Stimulated activated CD4-positive, alpha-beta T cell treated with anti-CD3 and anti-CD28 coated beads, Interleukin-1b, Interleukin-23, amount 100 ng/mL, for 48 hours (primary cell): ENCODE measurements around the gene HPGD.
"Not testable (repeated sequence)": the region's sequence is repeated elsewhere in the genome, so short reads cannot be mapped to it uniquely, and the experiment has no call there.

Source experiments
- DNase-seq: peaks from one replicate; pipeline ENCODE4 v3.0.0-alpha.2; 2020

HPGD gene

DNA sequence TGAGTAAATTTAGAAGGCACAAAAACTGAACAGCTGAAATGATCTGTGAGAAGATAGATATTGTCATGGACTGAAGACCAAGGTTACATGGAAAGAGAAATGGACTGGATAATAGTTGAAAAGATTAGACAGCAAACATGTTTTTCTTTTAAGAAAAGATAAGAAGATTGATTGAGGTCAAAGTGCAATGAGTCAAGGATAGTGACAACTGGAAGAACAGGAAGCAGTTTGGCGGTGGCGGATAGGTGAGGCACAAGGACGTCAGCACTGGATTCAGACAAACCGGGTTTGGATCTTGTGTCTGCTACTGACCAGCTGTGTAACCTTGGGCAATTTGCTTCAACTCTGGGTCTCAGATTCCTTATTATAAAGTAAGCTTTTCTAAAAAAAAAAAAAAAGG lies 2.0 kb upstream of the HPGD start:
- no peak for DNase-seq

DNA sequence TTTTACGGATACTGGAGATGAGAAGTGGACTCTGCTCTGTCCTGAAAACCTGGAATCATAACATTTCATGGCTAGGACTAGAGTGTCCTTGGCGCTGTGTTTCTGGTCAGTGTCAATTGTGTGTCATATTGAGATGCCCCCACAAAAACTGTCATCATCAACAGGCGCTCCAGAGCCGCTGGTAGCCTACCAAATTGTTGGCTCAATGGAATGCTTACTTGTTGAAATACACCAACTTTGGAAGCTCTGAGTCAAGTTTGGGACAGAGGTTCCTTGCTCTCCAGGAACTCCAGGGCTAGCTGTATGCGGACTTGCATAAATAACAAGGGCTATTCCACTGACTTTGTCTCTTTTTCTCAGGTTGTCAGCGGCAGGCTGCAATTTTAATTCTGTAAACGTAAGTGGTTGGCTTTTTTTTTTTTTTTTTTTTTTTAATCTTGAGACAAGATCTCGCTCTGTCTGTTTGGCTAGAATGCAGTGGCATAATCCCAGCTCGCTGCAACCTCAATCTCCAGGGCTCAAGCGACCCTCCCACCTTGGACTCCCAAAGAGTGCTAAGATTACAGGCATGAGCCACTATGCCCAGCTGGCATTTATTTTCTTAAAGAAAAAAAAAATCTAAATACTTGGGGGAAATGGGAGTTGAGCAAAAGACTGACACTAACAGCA lies 871 bp upstream of the HPGD start:
- no peak for DNase-seq

DNA sequence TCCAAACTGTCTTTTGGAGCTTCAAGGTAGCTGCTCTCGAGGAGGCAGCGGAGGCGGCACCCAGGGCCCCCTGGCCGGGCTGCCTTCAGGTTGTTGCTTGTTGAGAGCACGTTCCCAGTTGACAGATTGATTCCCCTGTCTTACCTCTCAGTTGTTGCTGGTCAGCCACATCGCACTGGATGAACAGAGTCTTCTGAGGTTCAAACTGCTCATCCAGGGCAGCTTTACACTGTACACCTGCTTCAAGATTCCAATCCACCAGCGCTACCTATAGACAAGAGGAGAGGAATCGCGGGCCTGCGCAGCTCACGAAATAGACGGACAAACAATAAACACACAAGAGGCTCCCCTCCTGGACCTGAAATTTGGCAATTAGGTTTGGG lies 497 bp downstream of the HPGD start:
- no peak for DNase-seq

DNA sequence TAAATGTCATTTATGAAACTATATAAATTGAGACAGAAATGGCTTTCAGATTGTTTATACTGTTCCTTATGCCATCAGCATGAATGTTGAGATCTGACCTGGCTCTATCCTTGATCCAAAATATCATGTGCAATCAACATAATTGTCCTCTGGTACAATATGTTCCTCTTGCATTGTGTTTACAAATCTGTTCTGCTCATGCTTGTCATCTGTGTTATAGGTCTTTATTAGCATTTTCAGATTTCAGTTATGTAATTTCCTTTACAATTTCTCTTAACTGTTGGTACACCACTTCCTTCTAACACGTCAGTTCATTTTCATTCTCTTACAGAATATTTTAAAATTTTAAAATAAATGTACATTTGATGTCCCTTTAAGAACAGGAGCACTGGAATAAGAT lies 1.6 kb downstream of the HPGD start:
- no peak for DNase-seq

DNA sequence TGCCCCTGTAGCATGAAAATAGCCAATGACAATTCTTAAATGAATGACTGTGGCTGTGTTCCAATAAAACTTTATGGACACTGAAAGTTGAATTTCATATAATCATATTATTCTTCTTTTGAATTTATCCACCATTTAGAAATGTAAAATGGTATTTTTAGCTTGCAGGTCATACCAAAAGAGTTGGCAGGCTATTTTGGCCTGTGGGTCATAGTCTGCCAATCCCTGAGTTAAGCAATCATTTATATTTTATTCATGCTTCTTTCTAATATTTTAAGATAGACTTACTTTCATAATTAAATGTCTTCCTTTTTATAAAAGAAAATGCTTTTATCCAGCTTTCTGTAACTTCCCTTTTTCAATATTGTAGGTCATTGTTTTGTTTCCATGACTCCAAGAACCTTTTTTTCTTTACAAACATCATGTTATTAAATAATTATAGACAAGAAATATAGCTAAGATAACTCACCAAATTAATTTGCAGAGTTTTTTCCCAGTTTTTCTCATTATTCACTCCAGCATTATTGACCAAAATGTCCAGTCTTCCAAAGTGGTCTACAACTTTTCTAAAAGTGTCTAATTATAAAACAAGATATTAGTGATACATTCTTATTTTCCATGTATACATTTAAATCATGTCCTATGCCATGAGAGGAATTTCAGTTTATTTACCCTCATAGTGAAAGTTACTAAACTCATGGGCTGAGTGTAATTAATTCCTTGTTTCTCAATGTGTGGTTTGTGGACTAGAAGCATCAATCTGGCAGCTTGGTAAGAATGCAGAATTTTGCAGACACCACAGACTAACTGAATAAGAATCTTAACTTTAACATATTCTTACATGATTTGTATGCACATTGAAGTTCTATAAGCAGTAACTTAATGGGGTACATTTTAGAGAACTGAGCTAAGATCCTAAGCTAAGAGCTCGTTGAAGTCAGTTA lies 4.5 kb downstream of the HPGD start:
- DNase-seq = no peak

DNA sequence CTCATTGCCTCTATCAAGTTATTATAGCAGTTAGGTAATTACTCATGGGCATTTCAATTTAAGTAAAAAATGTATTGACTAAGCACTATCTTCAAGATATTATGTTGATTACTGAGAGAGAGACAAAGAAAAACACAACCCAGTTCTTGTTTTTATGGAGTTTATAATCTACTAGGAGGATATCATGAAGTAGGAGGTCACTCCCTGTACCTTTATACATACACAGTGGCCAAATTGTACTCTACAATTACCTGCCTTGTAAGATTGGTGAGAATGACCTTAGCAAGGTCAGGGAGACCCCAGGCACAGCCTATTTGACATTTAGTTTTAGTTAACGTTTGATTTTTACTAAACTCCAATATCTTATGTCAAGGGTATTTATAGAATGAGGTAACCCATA lies 5.5 kb downstream of the HPGD start:
- no peak for DNase-seq

DNA sequence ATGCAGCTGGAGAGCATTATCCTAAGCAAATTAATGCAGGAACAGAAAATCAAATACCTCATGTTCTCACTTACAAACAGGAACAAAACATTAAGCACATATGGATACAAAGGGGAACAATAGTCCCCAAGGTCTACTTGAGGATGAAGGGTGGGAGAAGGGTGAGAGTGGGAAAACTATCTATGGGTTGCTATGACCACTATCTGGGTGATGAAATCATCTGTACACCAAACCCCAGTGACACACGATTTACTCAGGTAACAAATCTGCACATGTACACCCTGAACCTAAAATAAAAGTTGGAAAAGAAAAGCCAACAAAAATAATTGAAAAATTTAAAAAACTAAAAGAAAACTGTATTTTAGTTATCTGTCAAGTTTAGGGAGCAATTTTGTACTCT lies 5.9 kb downstream of the HPGD start:
- no peak for DNase-seq

DNA sequence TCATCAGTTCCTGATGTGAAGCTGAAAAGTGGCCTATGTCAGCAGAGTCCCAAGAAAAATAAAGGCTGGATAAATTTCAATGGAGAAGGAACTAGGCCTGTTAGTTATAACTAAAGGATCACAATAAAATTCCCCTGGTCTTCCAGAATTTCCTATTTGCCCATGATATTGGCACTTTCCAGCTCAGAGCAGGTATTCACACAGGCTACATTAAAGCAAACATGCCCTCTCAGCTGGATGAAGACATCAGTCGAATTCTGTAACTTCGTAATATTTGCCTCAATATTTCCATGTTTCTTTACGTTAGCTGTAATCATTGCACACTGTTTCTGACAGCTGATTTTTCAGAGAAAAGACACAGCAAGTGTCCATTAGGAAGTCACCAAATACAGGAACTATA lies 9.5 kb downstream of the HPGD start:
- no peak for DNase-seq

DNA sequence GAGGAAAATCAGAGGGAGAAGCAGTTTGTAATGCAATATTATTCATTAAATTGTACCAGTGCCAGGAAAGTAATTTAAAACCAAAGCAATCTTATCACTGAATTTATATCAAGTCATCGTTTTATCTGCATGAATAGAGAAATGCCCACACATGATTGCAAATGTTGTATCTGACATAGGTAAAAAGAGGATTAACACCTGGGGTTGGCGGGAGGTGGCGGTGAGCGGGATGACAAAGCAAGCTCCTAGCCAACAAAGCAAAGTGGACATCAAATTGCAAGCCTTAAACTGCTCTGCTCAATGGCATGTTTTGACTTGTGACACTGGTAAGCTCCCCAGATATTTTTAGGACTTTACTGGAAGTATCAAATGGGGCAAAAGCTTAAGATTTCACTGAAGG lies 16.4 kb downstream of the HPGD start:
- DNase-seq = no peak

DNA sequence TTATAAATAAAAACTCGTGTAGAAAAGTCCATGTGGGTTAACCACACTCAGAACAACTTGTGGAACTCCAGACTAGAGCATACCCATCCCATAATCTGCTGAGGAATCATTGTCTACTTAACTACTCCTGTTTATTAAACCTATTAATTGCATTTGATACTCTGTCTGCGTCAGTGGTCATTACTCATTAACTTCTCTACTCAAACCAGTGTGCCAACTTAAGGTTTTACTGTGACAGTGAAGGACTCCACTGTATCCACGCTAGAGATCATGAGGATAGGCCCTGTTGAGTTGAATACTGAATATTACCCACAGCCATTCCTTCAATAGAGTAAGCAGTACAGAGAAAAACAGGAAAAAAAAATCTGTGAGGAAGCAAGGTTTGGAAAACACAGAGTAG lies 17.3 kb downstream of the HPGD start:
- no peak for DNase-seq

DNA sequence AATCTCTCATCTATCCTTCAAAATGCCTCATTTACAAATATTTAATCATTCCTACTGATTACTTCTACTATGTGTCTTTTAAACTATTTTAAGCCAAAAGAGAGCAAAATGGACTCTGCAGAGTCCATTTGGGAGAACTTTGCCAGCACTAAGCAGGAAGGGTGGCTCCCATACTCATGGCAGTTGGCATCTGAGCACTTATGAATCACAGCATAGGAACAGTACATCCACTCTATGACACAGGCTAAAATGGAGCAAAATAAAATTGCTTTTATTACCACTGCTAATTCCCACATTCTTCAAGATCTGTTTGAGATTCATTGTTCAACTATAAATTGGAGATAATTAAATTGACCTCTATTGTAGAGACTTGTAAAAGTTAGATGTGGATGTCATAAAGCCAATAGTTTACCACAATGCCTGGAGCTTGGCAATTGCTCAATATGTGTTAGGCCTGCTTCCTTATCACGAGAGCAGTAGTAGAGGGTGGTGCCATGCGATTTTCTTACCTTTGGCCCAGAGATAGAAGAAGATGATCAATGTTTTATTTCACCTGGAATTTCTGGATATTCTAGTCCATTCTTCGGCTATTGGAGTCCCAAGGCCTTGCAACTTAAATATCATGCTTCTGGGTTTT lies 19.1 kb downstream of the HPGD start:
- DNase-seq = no peak

DNA sequence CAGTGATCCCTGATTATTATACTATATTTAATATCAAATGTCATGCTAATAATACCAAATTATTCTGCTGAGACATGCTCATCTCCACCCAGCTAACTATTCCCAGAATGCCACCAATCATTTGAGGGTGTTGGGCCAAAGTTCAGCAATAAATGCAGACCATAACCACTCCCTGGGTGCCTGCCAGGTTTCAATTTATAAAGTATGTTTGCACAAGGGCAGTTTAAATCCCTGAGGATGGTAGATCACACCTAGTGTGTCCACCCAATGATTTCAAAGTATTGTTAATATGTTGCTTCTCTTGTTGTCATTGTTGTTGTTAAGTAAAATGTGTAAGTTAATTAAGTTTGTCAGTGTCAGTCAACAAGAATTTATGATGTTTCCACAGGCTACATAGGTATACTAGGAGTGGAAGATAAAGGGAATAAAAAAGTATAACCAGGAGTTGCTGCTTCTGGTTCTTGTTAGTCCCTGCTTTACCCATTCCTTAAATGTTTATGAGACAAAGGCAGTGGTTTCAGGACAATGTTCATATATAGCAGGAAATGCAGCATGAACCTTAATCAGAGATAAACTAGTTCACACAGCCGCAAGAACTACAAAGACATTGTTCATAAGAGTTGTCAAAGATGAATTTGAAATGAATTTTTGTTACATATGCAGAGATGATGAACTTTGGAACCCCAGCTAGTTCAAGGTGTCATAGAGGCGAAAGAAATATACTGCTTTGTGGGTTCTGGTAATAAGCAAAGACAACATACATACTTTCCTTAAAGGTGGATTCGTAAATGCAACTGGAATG lies 25.5 kb downstream of the HPGD start:
- DNase-seq = no peak

DNA sequence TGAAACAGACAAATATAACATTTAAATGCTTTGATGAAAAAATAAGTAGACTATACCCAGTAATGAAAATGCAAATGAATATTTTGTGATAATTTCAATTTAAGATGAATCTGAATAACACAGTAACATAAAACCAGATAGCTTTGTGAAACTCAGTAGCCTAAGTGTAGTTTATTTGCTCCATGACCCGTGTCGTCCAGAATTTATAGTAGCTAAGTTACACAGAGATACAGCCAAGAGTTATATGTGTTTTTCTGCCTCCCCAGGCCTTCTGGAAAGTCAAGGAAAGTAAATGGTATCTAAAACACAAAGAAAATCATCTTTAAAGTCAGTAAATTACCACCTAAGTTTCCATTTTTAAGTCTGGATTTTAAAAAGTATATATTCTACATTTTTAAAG lies 26.7 kb downstream of the HPGD start:
- no peak for DNase-seq

DNA sequence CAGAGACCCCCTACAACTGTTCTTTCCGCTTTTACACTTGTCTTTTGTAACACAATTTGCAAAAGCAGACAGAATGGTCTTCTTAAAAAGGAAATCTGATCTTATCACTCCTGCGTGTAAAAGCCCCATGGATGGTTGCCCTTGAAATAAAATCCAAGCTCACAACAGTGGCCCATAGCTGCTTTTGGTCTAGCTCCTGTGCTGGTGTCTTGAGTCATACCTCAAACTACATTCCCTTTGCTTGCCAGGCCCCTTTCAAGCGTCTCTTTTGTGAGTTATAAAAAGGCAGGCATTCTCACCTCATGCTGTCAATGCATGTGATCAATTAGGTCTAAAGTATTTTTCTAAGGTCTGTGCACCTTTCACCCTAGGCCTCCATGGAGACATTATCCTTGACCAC lies 27.6 kb downstream of the HPGD start:
- DNase-seq = no peak

DNA sequence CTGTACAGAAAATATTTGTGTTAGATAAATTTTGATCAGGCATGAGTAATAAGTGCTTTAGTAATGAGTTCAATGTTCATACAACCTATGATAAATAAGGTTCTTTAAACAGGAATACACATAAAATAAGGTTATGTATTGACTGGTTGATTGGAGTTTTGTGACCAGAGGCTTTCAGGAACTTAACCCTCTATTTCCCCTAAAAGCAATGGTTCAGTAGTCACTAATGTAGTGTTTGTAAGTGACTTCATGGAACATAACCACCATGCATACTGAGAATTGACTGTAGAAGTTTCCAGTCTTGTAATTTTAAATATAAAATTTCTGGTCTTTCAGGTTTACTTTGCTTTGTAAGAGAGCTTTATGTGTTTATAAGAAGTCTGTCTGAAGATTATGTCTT lies 28.1 kb downstream of the HPGD start:
- DNase-seq = no peak

DNA sequence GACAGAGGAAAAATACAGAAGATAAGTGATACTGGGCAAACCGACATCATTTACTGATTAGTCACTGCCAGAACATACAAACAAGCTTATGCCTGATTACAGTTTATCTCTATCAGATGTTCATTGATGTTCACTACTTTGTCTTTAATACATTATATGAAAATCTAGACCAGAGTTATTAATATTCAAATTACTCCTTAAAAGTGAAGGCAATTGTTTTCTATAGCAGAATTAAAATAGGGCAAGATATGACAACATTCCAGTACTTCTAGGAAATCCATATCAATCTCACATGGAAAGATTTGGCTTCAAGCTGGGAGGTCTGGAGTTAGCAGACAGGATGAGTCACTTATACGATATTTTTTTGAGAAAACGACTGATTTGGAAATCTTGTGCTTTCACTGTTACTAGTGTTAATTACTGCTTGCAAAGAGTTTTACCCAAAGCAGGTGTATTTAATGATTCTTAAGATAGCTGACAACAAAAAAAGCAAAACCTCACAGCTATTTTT lies 31.8 kb downstream of the HPGD start:
- no peak for DNase-seq

DNA sequence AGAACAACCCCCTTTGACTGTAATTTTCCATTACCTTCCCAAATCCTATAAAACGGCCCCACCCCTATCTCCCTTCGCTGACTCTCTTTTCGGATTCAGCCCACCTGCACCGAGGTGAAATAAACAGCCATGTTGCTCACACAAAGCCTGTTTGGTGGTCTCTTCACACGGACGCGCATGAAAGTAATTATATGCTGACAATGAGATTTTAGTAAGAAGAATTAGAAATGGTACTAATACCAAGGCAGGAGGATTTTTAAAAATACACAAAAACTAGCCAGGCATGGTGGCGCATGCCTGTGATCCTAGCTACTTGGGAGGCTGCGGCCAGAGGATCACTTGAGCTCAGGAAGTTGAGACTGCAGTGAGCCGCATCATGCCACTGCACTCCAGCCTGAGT lies 33.9 kb downstream of the HPGD start:
- not testable (repeated sequence) for DNase-seq

DNA sequence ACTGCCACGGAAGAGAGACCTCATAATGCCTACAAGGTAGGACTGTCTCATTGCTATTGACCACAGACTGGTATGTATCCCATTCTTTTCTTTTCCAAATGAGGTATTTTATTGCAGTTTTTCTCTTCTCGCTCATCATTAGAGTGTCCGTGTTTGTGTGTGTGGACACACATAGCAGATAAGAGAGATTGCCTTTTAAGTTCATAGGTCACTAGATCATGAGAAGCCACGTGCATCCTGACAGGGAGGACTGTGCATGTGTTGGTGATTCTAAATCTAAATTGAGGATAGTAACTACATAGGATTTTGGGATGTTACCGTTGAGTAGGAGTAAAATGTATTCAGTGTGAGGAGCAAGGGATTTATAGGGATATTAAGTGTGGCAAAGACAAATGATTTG lies 37.3 kb downstream of the HPGD start:
- DNase-seq = no peak

DNA sequence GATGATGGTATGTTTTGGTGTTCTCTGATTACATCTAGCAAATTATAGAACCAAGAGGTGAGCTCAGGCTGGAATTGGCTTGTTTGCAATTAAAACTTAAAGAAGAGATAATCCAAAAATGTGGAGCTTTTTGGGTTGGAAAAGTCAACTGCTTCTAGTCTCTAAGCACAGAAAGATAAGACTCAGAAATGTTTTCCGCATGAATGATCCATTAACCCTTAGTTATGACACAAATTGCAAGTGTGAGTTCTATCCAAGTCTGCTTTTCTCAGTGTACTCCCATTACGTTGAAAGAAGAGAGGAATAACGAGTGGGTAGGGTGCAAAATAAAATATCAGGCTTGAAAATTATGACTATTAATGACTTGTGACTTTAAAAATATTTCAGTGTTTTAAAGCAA lies 38.5 kb downstream of the HPGD start:
- no peak for DNase-seq

DNA sequence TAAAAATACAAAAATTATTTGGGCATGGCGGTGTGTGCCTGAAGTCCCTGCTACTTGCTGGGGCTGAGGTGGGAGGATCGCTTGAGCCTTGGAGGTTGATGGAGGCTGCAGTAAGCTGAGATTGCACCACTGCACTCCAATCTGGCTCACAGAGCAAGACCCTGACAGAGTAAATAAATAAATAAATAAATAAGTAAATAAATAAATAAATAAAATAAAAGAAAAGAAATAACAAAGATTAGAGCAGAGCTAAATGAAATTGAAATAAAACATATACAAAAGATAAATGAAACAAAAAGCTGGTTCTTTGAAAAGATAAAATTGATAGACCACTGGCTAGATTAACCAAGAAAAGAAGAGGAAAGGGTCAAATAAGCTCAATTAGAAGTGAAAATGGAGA lies 43.1 kb downstream of the HPGD start:
- no peak for DNase-seq

DNA sequence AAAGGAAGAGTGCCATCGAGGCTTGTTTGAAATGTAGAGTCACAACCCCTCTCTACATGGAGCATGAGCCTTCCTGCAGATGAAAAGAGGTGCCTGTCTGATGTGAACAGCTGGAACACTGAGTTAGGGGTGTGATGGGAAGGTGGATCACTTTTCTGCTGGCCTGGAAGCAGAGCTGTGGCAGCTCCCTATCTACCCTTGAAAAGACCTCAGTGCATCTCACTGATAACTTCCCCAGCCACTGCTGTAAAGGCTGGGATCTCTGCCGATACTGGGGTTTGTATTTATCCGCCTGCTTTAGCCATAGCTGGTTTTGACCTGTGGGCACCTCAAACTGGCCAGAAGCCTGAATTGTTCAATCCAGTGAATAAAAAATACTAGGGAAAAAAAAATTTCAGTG lies 46.8 kb downstream of the HPGD start:
- no peak for DNase-seq

DNA sequence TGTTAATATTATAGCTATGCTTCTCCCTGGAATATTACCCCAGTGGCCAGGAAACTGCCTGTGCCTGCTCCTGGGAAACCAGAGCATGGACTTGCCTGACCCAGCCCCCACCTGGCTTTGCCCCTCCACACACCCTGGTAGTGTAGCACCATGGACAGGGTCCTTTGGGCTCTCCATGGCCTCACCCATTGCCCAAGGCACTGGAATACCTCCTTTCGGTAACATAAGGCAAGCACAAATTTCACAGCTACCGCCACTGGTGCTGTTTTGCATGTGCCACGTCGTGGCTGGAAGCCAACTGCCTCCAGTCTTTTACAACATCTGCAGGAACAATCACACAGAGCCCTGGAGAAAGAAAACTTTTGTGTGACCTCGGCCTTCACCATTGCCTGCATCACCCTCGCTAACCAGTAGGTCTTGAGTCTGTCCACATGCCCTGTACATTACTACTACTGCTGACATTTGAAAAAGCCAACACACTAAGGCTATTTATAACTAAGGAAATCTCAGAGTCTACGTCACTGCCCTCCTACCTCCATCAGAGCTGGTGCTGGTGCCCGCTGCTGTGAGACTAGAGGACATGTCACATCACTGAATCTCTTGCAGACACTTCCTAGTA lies 47.7 kb downstream of the HPGD start:
- no peak for DNase-seq

DNA sequence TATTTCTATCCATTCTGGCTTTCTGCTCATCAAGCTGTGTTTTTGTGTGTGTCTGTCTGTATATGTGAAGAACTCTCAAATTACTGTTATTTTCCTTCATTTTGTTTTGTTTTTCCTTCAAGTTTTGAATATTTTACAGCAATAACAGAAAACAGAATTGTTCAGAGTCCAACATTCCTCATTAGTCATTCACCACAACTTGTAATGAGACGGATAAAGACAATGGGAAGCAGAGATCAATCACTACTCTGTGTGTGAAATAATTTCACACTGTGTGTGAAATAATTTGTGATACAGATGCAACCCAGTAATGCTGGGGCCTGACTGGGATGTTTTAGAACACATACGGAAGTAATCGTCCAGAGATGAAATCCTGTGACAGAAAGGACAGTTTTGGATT lies 55.2 kb downstream of the HPGD start:
- no peak for DNase-seq
